IPS-18c (cell line): ENCODE data around the gene SUB1.
A peak's percentile ranks its signal among the peaks of the same experiment; 100 is the strongest.

Source experiments
- H3K4me3 ChIP-seq: 2 replicates; pipeline ENCODE4 v1.7.0; 2013; ENCODE audit warnings: low read depth, mild to moderate bottlenecking, low read length, moderate library complexity; ENCODE audit not compliant: insufficient read depth
- H3K9me3 ChIP-seq: one replicate; pipeline ENCODE4 v1.6.1; 2013; ENCODE audit warnings: mild to moderate bottlenecking, low read length, moderate library complexity; ENCODE audit not compliant: control insufficient read depth, insufficient read depth

SUB1 gene

GRCh38 chr5:32587067-32587551, 1.8 kb downstream of the SUB1 start:
- Histone ChIP-seq H3K9me3 (peaks cover 2% of the 10 kb centered on the region), H3K4me3 (0 out of 2 replicates have a peak overlapping the region, but pooled peaks have one; percentile 26)

- Histone ChIP-seq H3K9me3 (no peaks in the 10 kb centered on the region), H3K4me3 (no peak overlapping the region)
Measured at GRCh38 chr5:32589416-32589815, 4.1 kb downstream of the SUB1 start.

- Histone ChIP-seq H3K4me3 (no peak overlapping the region), H3K9me3 (no peaks in the 10 kb centered on the region)
Measured at GRCh38 chr5:32589942-32590869, 4.8 kb downstream of the SUB1 start.

- no peaks in the 10 kb centered on the region for H3K9me3 ChIP-seq
- H3K4me3 ChIP-seq: no peak overlapping the region
Measured at GRCh38 chr5:32595118-32595517, 9.8 kb downstream of the SUB1 start.

- H3K9me3 ChIP-seq: no peaks in the 10 kb centered on the region
- H3K4me3 ChIP-seq: no peak overlapping the region
Measured at GRCh38 chr5:32597041-32597629, 11.8 kb downstream of the SUB1 start.

- Histone ChIP-seq H3K9me3 (no peaks in the 10 kb centered on the region), H3K4me3 (no peak overlapping the region)
Measured at GRCh38 chr5:32598260-32598937, 13.0 kb downstream of the SUB1 start.

GRCh38 chr5:32598997-32599549, 13.7 kb downstream of the SUB1 start:
- H3K9me3 ChIP-seq: no peaks in the 10 kb centered on the region
- no peak overlapping the region for H3K4me3 ChIP-seq

- no peaks in the 10 kb centered on the region for H3K9me3 ChIP-seq
- no peak overlapping the region for H3K4me3 ChIP-seq
Measured at GRCh38 chr5:32600054-32600622, 14.8 kb downstream of the SUB1 start.

GRCh38 chr5:32601623-32602295, 16.4 kb downstream of the SUB1 start:
- Histone ChIP-seq H3K9me3 (no peaks in the 10 kb centered on the region), H3K4me3 (no peak overlapping the region)

GRCh38 chr5:32602906-32603305, 17.5 kb downstream of the SUB1 start:
- no peak overlapping the region for H3K4me3 ChIP-seq
- no peaks in the 10 kb centered on the region for H3K9me3 ChIP-seq

- H3K9me3 ChIP-seq: no peaks in the 10 kb centered on the region
- no peak overlapping the region for H3K4me3 ChIP-seq
Measured at GRCh38 chr5:32604800-32605765, 19.7 kb downstream of the SUB1 start.

- Histone ChIP-seq H3K9me3 (no peaks in the 10 kb centered on the region), H3K4me3 (no peak overlapping the region)
Measured at GRCh38 chr5:32605766-32606152, 20.4 kb downstream of the SUB1 start.

- H3K9me3 ChIP-seq: no peaks in the 10 kb centered on the region
- no peak overlapping the region for H3K4me3 ChIP-seq
Measured at GRCh38 chr5:32612134-32612888, 27.0 kb downstream of the SUB1 start.

GRCh38 chr5:32613050-32613672, 27.8 kb downstream of the SUB1 start:
- H3K9me3 ChIP-seq: no peaks in the 10 kb centered on the region

GRCh38 chr5:32615236-32615635, 29.9 kb downstream of the SUB1 start:
- Histone ChIP-seq H3K4me3 (no peak overlapping the region), H3K9me3 (no peaks in the 10 kb centered on the region)

More at GRCh38 chr5:32613050-32613672, 27.8 kb downstream of the SUB1 start:
- H3K4me3 ChIP-seq: no peak overlapping the region
